IMR-90 (cell line): ENCODE measurements around the gene FAM193B. TPM values are rescaled to one million over a fixed set of nuclear protein-coding genes. Genes with fewer than 3 reads are reported as not detected.

Experiments
- ATAC-seq: fragments of 200-7000 bp; cut with Tn5 transposase; 2 replicates; pipeline ENCODE4 v1.9.1; 2020; ENCODE audit warnings: low read depth, mild to moderate bottlenecking, moderate library complexity
- BruUV-seq: library from RNA; stranded (reverse); fragments of 400-500 nt; replicated peaks from 2 replicates; lab custom pipeline; 2021; lab: Mats Ljungman, UMichigan
- CTCF ChIA-PET: fragments of 300-600 bp; formaldehyde crosslinking; extraction: SDS; loops from one replicate; lab custom pipeline; 2021; ENCODE audit warnings: antibody characterized with exemption; lab: Yijun Ruan, JAX
- POLR2A ChIA-PET: fragments of 300-600 bp; sonication (Branson Sonifier 250); formaldehyde crosslinking; loops from one replicate; lab custom pipeline; 2022; ENCODE audit warnings: antibody characterized with exemption; ENCODE audit not compliant: unreplicated experiment; lab: Charles Lee
- DNase-seq: peaks from one replicate; pipeline ENCODE4 v3.0.0; 2013
- H2AFZ ChIP-seq: replicated peaks from 2 replicates; pipeline ENCODE3; 2013; ENCODE audit warnings: low read length, mild to moderate bottlenecking; ENCODE audit not compliant: poor library complexity
- H2AK5ac ChIP-seq: 2 replicates; pipeline ENCODE4 v1.6.1; 2013; ENCODE audit warnings: low read depth, low read length, inconsistent platforms
- H2AK9ac ChIP-seq: replicated peaks from 2 replicates; pipeline ENCODE3; 2013; ENCODE audit warnings: mild to moderate bottlenecking, low read depth, low read length, moderate library complexity; ENCODE audit not compliant: poor library complexity
- H2BK120ac ChIP-seq: 2 replicates; pipeline ENCODE4 v1.6.1; 2013; ENCODE audit warnings: low read depth, low read length, inconsistent platforms
- H2BK15ac ChIP-seq: 3 replicates; pipeline ENCODE4 v1.6.1; 2013; ENCODE audit warnings: low read depth, low read length, inconsistent platforms
- H2BK20ac ChIP-seq: 2 replicates; pipeline ENCODE4 v1.6.1; 2013; ENCODE audit warnings: low read depth, mild to moderate bottlenecking, inconsistent platforms, low read length, moderate library complexity
- H2BK5ac ChIP-seq: 2 replicates; pipeline ENCODE4 v1.6.1; 2013; ENCODE audit warnings: mild to moderate bottlenecking, low read depth, low read length, inconsistent platforms; ENCODE audit not compliant: poor library complexity, severe bottlenecking
- H3K14ac ChIP-seq: replicated peaks from 2 replicates; pipeline ENCODE4 v1.6.1; 2013; ENCODE audit warnings: low read depth, low read length, inconsistent platforms
- H3K18ac ChIP-seq: 2 replicates; pipeline ENCODE4 v1.6.1; 2013; ENCODE audit warnings: low read depth, low read length, control low read depth
- H3K23ac ChIP-seq: 2 replicates; pipeline ENCODE4 v1.6.1; 2013; ENCODE audit warnings: low read depth, low read length, inconsistent platforms
- H3K27ac ChIP-seq: 2 replicates; pipeline ENCODE4 v1.5.1; 2013; ENCODE audit warnings: mild to moderate bottlenecking, control low read depth, low read length; ENCODE audit not compliant: insufficient read depth
- H3K27me3 ChIP-seq: 2 replicates; pipeline ENCODE4 v1.6.1; 2013; ENCODE audit warnings: low read length; ENCODE audit not compliant: control insufficient read depth, insufficient read depth
- H3K36me3 ChIP-seq: 2 replicates; pipeline ENCODE4 v1.6.1; 2013; ENCODE audit warnings: low read length, mixed read lengths; ENCODE audit not compliant: control insufficient read depth, insufficient read depth
- H3K4ac ChIP-seq: 2 replicates; pipeline ENCODE4 v1.6.1; 2013; ENCODE audit warnings: low read depth, low read length, inconsistent platforms
- H3K4me1 ChIP-seq: 2 replicates; pipeline ENCODE4 v1.6.1; 2013; ENCODE audit warnings: low read length, mixed read lengths; ENCODE audit not compliant: control insufficient read depth, insufficient read depth
- H3K4me2 ChIP-seq: 2 replicates; pipeline ENCODE4 v1.6.1; 2013; ENCODE audit warnings: low read depth, mild to moderate bottlenecking, control low read depth, low read length, moderate library complexity
- H3K4me3 ChIP-seq: 2 replicates; pipeline ENCODE4 v1.5.1; 2013; ENCODE audit warnings: low read depth, mild to moderate bottlenecking, control low read depth, low read length, moderate library complexity; ENCODE audit not compliant: insufficient read depth
- H3K56ac ChIP-seq: 2 replicates; pipeline ENCODE4 v1.6.1; 2013; ENCODE audit warnings: low read length, inconsistent platforms; ENCODE audit not compliant: insufficient read depth; ENCODE audit errors: extremely low read depth
- H3K79me1 ChIP-seq, 2 experiments: 2 replicates each; pipeline ENCODE4 v1.6.1; 2013; ENCODE audit warnings: low read length in 2 of 2, inconsistent platforms in 1 of 2, low read depth in 1 of 2
- H3K9ac ChIP-seq: 2 replicates; pipeline ENCODE4 v1.6.1; 2013; ENCODE audit warnings: low read depth, low read length, control low read depth
- H3K9me1 ChIP-seq: 2 replicates; pipeline ENCODE4 v1.6.1; 2013; ENCODE audit warnings: low read length, inconsistent platforms; ENCODE audit not compliant: insufficient read depth
- H3K9me3 ChIP-seq: 2 replicates; pipeline ENCODE4 v1.6.1; 2013; ENCODE audit warnings: low read length; ENCODE audit not compliant: control insufficient read depth, insufficient read depth
- H4K20me1 ChIP-seq: 2 replicates; pipeline ENCODE4 v1.6.1; 2013; ENCODE audit warnings: low read length, inconsistent platforms; ENCODE audit not compliant: insufficient read depth
- H4K5ac ChIP-seq: 2 replicates; pipeline ENCODE4 v1.6.1; 2013; ENCODE audit warnings: mild to moderate bottlenecking, low read depth, low read length, control low read depth
- H4K8ac ChIP-seq, 2 experiments: 2 replicates each; pipeline ENCODE4 v1.6.1; 2013; ENCODE audit warnings: low read depth in 2 of 2, low read length in 2 of 2, control low read depth in 1 of 2, inconsistent platforms in 1 of 2
- H4K91ac ChIP-seq: 2 replicates; pipeline ENCODE4 v1.6.1; 2013; ENCODE audit warnings: low read depth, low read length, inconsistent platforms; ENCODE audit not compliant: insufficient read depth
- BHLHE40 ChIP-seq: fragments of 150-350 bp; IDR thresholded peaks from 2 replicates; pipeline ENCODE4 v1.6.1; 2016; ENCODE audit warnings: mild to moderate bottlenecking, low read depth, low read length
- CEBPB ChIP-seq: IDR thresholded peaks from 2 replicates; pipeline ENCODE4 v1.6.1; 2012; ENCODE audit warnings: low read depth, low read length, improper control_type of control experiment
- CHD1 ChIP-seq: IDR thresholded peaks from 2 replicates; pipeline ENCODE4 v1.6.1; 2012; ENCODE audit warnings: low read depth, low read length, improper control_type of control experiment
- FOS ChIP-seq: fragments of 150-350 bp; IDR thresholded peaks from 2 replicates; pipeline ENCODE4 v1.6.1; 2016; ENCODE audit warnings: low read depth, low read length
- MAFK ChIP-seq: IDR thresholded peaks from 2 replicates; pipeline ENCODE4 v1.6.1; 2012; ENCODE audit warnings: low read depth, low read length, improper control_type of control experiment
- MAZ ChIP-seq: IDR thresholded peaks from 2 replicates; pipeline ENCODE4 v1.6.1; 2012; ENCODE audit warnings: low read depth, mild to moderate bottlenecking, low read length, improper control_type of control experiment, moderate library complexity, borderline replicate concordance
- MXI1 ChIP-seq: IDR thresholded peaks from 2 replicates; pipeline ENCODE4 v1.6.1; 2012; ENCODE audit warnings: low read depth, mild to moderate bottlenecking, low read length, moderate library complexity, borderline replicate concordance
- NFE2L2 ChIP-seq: fragments of 150-350 bp; IDR thresholded peaks from 2 replicates; pipeline ENCODE4 v1.6.1; 2016; ENCODE audit warnings: low read depth, mild to moderate bottlenecking, low read length
- POLR2A ChIP-seq: IDR thresholded peaks from 2 replicates; pipeline ENCODE4 v1.6.1; 2012; ENCODE audit warnings: mild to moderate bottlenecking, low read depth, low read length
- RAD21 ChIP-seq: IDR thresholded peaks from 2 replicates; pipeline ENCODE4 v1.6.1; 2012; ENCODE audit warnings: low read length, improper control_type of control experiment
- RCOR1 ChIP-seq: IDR thresholded peaks from 2 replicates; pipeline ENCODE4 v1.6.1; 2012; ENCODE audit warnings: mild to moderate bottlenecking, low read length, improper control_type of control experiment; ENCODE audit not compliant: insufficient replicate concordance
- RFX5 ChIP-seq: IDR thresholded peaks from 2 replicates; pipeline ENCODE4 v1.8.0; 2012; ENCODE audit warnings: low read depth, mild to moderate bottlenecking, low read length, moderate library complexity
- SMC3 ChIP-seq: fragments of 150-350 bp; IDR thresholded peaks from 2 replicates; pipeline ENCODE4 v1.6.1; 2016; ENCODE audit warnings: low read depth, mild to moderate bottlenecking, antibody characterized with exemption, low read length, moderate library complexity
- WGBS, 2 experiments: methylation state at CpG; one replicate each; pipeline versions ENCODE4 v1.1.5 to v1.1.7; 2013; ENCODE audit warnings: missing lambda C conversion rate in 2 of 2; ENCODE audit not compliant: insufficient read length in 1 of 2; ENCODE audit errors: extremely low coverage in 2 of 2; 5-methylcytosine and 5-hydroxymethylcytosine counted together
- dilution Hi-C: fragments of 300-500 bp; cut with HindIII; formaldehyde crosslinking; loops from one replicate; pipeline ENCODE4 v1.14.3; 2018; ENCODE audit warnings: low sequenced_read_pairs; ENCODE audit not compliant: unreplicated experiment
- in situ Hi-C: fragments of 300-500 bp; cut with MboI; formaldehyde crosslinking; loops from 3 replicates; pipeline ENCODE4 v1.14.3; 2019; ENCODE audit warnings: low sequenced_read_pairs, inconsistent platforms, mixed read lengths
- intact Hi-C: fragments of 100-400 bp; cut with micrococcal nuclease; formaldehyde crosslinking; loops from 2 replicates; pipeline ENCODE4 v1.10.0; 2022
- polyA plus RNA-seq, 3 experiments: library from polyadenylated mRNA; depleted of rRNA; stranded (reverse); fragments of >200 nt; gene quantifications; 2 replicates each; pipeline ENCODE4 v1.2.3, GENCODE V29; 2012; ENCODE audit warnings: low replicate concordance in 1 of 3
- total RNA-seq: library from RNA; depleted of rRNA; stranded (reverse); fragments of >200 nt; gene quantifications from 2 replicates; pipeline ENCODE4 v1.2.3, GENCODE V29; 2012
- TF ChIP-seq, protein P1 (sequence below): conservative IDR thresholded peaks from 2 replicates; pipeline ENCODE4 v1.5.1; 2012; ENCODE audit warnings: mild to moderate bottlenecking, low read depth, low read length, improper control_type of control experiment
- TF ChIP-seq, protein P2 (sequence below): fragments of 150-350 bp; IDR thresholded peaks from 2 replicates; pipeline ENCODE4 v1.6.1; 2017; ENCODE audit warnings: mild to moderate bottlenecking, antibody characterized with exemption, low read length, low read depth
- TF ChIP-seq, protein P3 (sequence below): fragments of 150-350 bp; IDR thresholded peaks from 2 replicates; pipeline ENCODE4 v1.6.1; 2016; ENCODE audit warnings: low read depth, mild to moderate bottlenecking, low read length, moderate library complexity, borderline replicate concordance

Gene FAM193B
- total and polyA plus RNA-seq, 2 of the 4 experiments (the other 2 are of a cell fraction), result 9.5 to 52.2 TPM

DNA sequence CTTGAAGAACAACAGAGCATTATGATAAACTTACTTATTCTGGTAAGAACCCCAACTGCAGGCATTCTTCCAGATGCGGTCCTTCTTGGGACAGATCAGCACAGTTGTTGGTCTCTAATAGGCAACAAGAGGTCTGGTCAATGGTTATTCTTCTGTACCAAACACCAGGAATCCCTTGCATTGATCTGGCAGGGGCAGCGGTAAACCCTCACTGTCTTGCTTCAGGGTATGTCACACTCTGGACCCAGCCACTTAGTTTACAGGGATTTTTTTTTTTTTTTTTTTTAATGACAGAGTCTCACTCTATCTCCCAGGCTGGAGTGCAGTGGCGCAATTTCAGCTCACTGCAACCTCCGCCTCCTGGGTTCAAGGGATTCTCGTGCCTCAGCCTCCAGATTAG lies 1.3 kb upstream of the FAM193B start:
- no peaks in the 10 kb centered on the region for H3K27me3 ChIP-seq
- H3K56ac ChIP-seq, result no peak overlapping the region
- H2AK5ac ChIP-seq, result no peak overlapping the region
- H4K91ac ChIP-seq, result no peak overlapping the region
- H2AFZ ChIP-seq, result no peak overlapping the region
- no peak overlapping the region for H2BK120ac ChIP-seq
- no peak overlapping the region for H2AK9ac ChIP-seq
- dilution Hi-C loops (no loop called here), in situ Hi-C loops (no loop called here), intact Hi-C loops (no loop called here)
- peaks cover 14% of the 10 kb centered on the region for H3K4me1 ChIP-seq
- no peak for DNase-seq
- no peak overlapping the region for H2BK5ac ChIP-seq
- H3K9ac ChIP-seq, result no peak overlapping the region
- no TSS peak for BruUV-seq
- no peaks in the 10 kb centered on the region for H3K9me3 ChIP-seq
- H2BK20ac ChIP-seq, result no peak overlapping the region
- H3K4me2 ChIP-seq, result no peak overlapping the region
- WGBS, 2 experiments, result no CpG with 5 or more reads among the region's 5 CpGs
- H3K4ac ChIP-seq, result no peak overlapping the region; the same call in 1 of the 2 replicates
- peaks cover 4% of the 10 kb centered on the region; the same call in 1 of the 2 replicates for H3K36me3 ChIP-seq
- peaks cover 3 to 34% of the 10 kb centered on the region in 2 experiments; a peak in 2 of 4 replicates for H3K79me1 ChIP-seq
- peaks cover 16% of the 10 kb centered on the region for H3K9me1 ChIP-seq
- no peak for ATAC-seq
- no peak overlapping the region for H2BK15ac ChIP-seq
- TF ChIP-seq CHD1, result no peak
- TF ChIP-seq MAZ, result no peak
- TF ChIP-seq, protein P1, sequence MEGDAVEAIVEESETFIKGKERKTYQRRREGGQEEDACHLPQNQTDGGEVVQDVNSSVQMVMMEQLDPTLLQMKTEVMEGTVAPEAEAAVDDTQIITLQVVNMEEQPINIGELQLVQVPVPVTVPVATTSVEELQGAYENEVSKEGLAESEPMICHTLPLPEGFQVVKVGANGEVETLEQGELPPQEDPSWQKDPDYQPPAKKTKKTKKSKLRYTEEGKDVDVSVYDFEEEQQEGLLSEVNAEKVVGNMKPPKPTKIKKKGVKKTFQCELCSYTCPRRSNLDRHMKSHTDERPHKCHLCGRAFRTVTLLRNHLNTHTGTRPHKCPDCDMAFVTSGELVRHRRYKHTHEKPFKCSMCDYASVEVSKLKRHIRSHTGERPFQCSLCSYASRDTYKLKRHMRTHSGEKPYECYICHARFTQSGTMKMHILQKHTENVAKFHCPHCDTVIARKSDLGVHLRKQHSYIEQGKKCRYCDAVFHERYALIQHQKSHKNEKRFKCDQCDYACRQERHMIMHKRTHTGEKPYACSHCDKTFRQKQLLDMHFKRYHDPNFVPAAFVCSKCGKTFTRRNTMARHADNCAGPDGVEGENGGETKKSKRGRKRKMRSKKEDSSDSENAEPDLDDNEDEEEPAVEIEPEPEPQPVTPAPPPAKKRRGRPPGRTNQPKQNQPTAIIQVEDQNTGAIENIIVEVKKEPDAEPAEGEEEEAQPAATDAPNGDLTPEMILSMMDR, result no peak
- TF ChIP-seq, protein P2, sequence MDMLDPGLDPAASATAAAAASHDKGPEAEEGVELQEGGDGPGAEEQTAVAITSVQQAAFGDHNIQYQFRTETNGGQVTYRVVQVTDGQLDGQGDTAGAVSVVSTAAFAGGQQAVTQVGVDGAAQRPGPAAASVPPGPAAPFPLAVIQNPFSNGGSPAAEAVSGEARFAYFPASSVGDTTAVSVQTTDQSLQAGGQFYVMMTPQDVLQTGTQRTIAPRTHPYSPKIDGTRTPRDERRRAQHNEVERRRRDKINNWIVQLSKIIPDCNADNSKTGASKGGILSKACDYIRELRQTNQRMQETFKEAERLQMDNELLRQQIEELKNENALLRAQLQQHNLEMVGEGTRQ, result no peak
- TF ChIP-seq RCOR1, result no peak
- TF ChIP-seq NFE2L2, result no peak
- TF ChIP-seq BHLHE40, result no peak
- TF ChIP-seq, protein P3, sequence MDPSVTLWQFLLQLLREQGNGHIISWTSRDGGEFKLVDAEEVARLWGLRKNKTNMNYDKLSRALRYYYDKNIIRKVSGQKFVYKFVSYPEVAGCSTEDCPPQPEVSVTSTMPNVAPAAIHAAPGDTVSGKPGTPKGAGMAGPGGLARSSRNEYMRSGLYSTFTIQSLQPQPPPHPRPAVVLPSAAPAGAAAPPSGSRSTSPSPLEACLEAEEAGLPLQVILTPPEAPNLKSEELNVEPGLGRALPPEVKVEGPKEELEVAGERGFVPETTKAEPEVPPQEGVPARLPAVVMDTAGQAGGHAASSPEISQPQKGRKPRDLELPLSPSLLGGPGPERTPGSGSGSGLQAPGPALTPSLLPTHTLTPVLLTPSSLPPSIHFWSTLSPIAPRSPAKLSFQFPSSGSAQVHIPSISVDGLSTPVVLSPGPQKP, result no peak
- no peak for TF ChIP-seq CEBPB
- no peak for TF ChIP-seq RAD21
- no peak for TF ChIP-seq MXI1
- TF ChIP-seq SMC3, result no peak
- no peak for TF ChIP-seq FOS
- TF ChIP-seq MAFK, result no peak
- no peak for TF ChIP-seq POLR2A
- no peak for TF ChIP-seq RFX5
- H3K27ac ChIP-seq, result no peak overlapping the region
- H3K4me3 ChIP-seq, result no peak overlapping the region
- H3K18ac ChIP-seq, result no peak overlapping the region
- peaks cover 30% of the 10 kb centered on the region for H4K20me1 ChIP-seq
- POLR2A ChIA-PET, result no interaction called here
- H4K8ac ChIP-seq, result no peak overlapping the region; a peak in 1 of 4 replicates
- H4K5ac ChIP-seq, result no peak overlapping the region
- H3K23ac ChIP-seq, result no peak overlapping the region
- H3K14ac ChIP-seq, result no peak overlapping the region
- CTCF ChIA-PET, result interaction anchor here (1.0 kb wide), 1 partner anchor 11 kb away, joined by 3 read pairs; no protein-coding TSS in a partner anchor
